Transverse colon (tissue), 4 donors: Measurements from ENCODE around the gene CRTC3.
"Not testable (repeated sequence)": the region's sequence is repeated elsewhere in the genome, so short reads cannot be mapped to it uniquely, and the experiment has no call there.

Source experiments
- CTCF ChIP-seq, 5 experiments: fragments of 200-600 bp in 3 of 5; fragments of 450-650 bp in 2 of 5; sonication (generic) in 3 of 5; IDR thresholded peaks; 1 replicate in 2 of 5; 2 replicates in 3 of 5; pipeline ENCODE4 v1.5.1; 2016 to 2017; ENCODE audit warnings: antibody characterized with exemption in 5 of 5, inconsistent platforms in 3 of 5, mild to moderate bottlenecking in 2 of 5, moderate library complexity in 1 of 5
- EP300 ChIP-seq: sonication (generic); formaldehyde crosslinking; IDR thresholded peaks from one replicate; pipeline ENCODE4 v1.6.1; 2017; ENCODE audit warnings: antibody characterized with exemption, low read depth
- POLR2A ChIP-seq: fragments of 450-650 bp; IDR thresholded peaks from one replicate; pipeline ENCODE4 v1.6.1; 2016; ENCODE audit warnings: antibody characterized with exemption, mild to moderate bottlenecking, moderate library complexity
- POLR2AphosphoS5 ChIP-seq, 3 donors: sonication (generic); formaldehyde crosslinking; IDR thresholded peaks; one replicate each; pipeline ENCODE4 v1.6.1; 2016; ENCODE audit warnings: antibody characterized with exemption in 3 of 3

- not testable (repeated sequence) for TF ChIP-seq POLR2AphosphoS5 (IDR thresholded peaks at IDR 0.05); CTCF (IDR thresholded peaks at IDR 0.05); EP300; POLR2A
These were observed 18.5 kb upstream of the CRTC3 start for GRCh38 chr15:90511211-90511618.
